ENCODE measurements around the gene EIF3J. TPM values are rescaled to one million over a fixed set of nuclear protein-coding genes. Genes with fewer than 3 reads are reported as not detected.
A peak's percentile ranks its signal among the peaks of the same experiment; 100 is the strongest.
"Not testable (repeated sequence)": the region's sequence is repeated elsewhere in the genome, so short reads cannot be mapped to it uniquely, and the experiment has no call there.

Gene EIF3J
- total RNA-seq, 5 donors from 2014 or later (not counting 1 experiment from before 2014, with no cell fraction given) = 58.2 to 68.3 (median 64.4) TPM

- not testable (repeated sequence) for H3K27me3 ChIP-seq (replicated peaks in 1 of 2; ENCODE audit: control insufficient read depth in 2 of 2, extremely low read depth in 1 of 2, insufficient read depth in 2 of 2, low read length in 1 of 2); H3K4me3 ChIP-seq (ENCODE audit: control insufficient read depth in 1 of 2, extremely low read depth in 1 of 2, low read length in 1 of 2); H3K9me3 Mint-ChIP-seq; H3K27me3 Mint-ChIP-seq; DNase-seq; H3K27ac ChIP-seq (ENCODE audit: low read length); H3K9me3 ChIP-seq
- Histone ChIP-seq H3K36me3 (ENCODE audit: control insufficient read depth in 2 of 2, extremely low read depth in 1 of 2, insufficient read depth in 1 of 2, low read length in 1 of 2) (peaks cover 13 to 90% of the 10 kb centered on the region in 2 donors), H3K4me1 (ENCODE audit: control insufficient read depth in 1 of 2, extremely low read depth in 1 of 2, insufficient read depth in 2 of 2, low read length in 2 of 2) (peaks cover 8 to 14% of the 10 kb centered on the region in 2 experiments)
- ChIA-PET POLR2A (interaction anchor here in 1 of 2 donors (0.6 kb wide), 1 partner anchor 1198 kb away, joined by 3 read pairs; no protein-coding TSS in a partner anchor), CTCF (interaction anchor here in 1 of 2 donors (0.7 to 1.0 kb wide), 2 partner anchors 13 to 228 kb away, joined by 3 read pairs; no protein-coding TSS in a partner anchor)
- H3K4me3 Mint-ChIP-seq = peak overlapping the region in 1 of 3 donors; percentile 5
- H3K36me3 Mint-ChIP-seq = peaks cover 53% of the 10 kb centered on the region
- H3K27ac Mint-ChIP-seq = peak overlapping the region; percentile 53 to 85
- peak; percentile 69 to 86 (median 80) for ATAC-seq (replicated peaks in 1 of 4)
- H3K4me1 Mint-ChIP-seq = peaks cover 24 to 34% (median 33%) of the 10 kb centered on the region in 3 donors
Measured at GRCh38 chr15:44560926-44561325, 24.0 kb downstream of the EIF3J start.

GRCh38 chr15:44565387-44566154 lies 28.6 kb downstream of the EIF3J start:
- Mint-ChIP-seq H3K9me3 (no peaks in the 10 kb centered on the region), H3K27me3 (no peaks in the 10 kb centered on the region), H3K27ac (peak overlapping the region in 1 of 2 donors; percentile 4), H3K4me3 (no peak overlapping the region), H3K36me3 (peaks cover 63% of the 10 kb centered on the region), H3K4me1 (peaks cover 12 to 13% (median 12%) of the 10 kb centered on the region in 3 donors)
- H3K4me1 ChIP-seq (ENCODE audit: control insufficient read depth in 1 of 2, extremely low read depth in 1 of 2, insufficient read depth in 2 of 2, low read length in 2 of 2) = peaks cover 2 to 6% of the 10 kb centered on the region in 2 experiments
- ChIA-PET POLR2A (interaction anchor here in 1 of 2 donors (0.6 kb wide), 1 partner anchor 38 kb away, joined by 4 read pairs; no protein-coding TSS in a partner anchor), CTCF (no interaction called here)
- DNase-seq = no peak
- H3K27ac ChIP-seq (ENCODE audit: low read length) = no peak overlapping the region
- no peak for ATAC-seq (replicated peaks in 1 of 4)
- H3K36me3 ChIP-seq (ENCODE audit: control insufficient read depth in 2 of 2, extremely low read depth in 1 of 2, insufficient read depth in 1 of 2, low read length in 1 of 2) = peaks cover 18 to 86% of the 10 kb centered on the region in 2 donors
- no peaks in the 10 kb centered on the region for H3K27me3 ChIP-seq (replicated peaks in 1 of 2; ENCODE audit: control insufficient read depth in 2 of 2, extremely low read depth in 1 of 2, insufficient read depth in 2 of 2, low read length in 1 of 2)
- 96% methylated on average over 7 of the region's 8 CpGs for WGBS (ENCODE audit: insufficient coverage)
- H3K9me3 ChIP-seq = no peaks in the 10 kb centered on the region
- H3K4me3 ChIP-seq (ENCODE audit: control insufficient read depth in 1 of 2, extremely low read depth in 1 of 2, low read length in 1 of 2) = no peak overlapping the region

DNA sequence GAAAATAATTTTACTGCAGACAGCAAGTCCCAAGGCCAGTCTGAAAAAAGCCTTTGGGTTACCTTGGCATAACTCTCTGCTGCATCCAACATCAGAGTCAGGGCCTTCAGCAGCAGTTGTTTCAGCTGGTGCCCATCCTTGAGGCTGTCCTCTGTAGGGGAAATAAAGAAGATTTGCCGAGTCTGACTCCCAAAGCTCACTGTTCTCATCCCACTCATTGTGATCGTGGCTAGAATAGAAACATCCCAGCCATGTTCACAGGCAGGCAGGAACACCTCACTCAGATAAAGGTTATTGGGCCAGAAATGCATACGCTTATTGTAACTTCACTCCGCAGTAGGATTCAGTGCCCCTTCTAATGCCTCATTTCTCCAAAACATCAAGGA lies 29.2 kb downstream of the EIF3J start:
- Histone ChIP-seq H3K4me1 (ENCODE audit: control insufficient read depth in 1 of 2, extremely low read depth in 1 of 2, insufficient read depth in 2 of 2, low read length in 2 of 2) (peaks cover 0 to 4% of the 10 kb centered on the region in 2 experiments), H3K27me3 (replicated peaks in 1 of 2; ENCODE audit: control insufficient read depth in 2 of 2, extremely low read depth in 1 of 2, insufficient read depth in 2 of 2, low read length in 1 of 2) (no peaks in the 10 kb centered on the region), H3K36me3 (ENCODE audit: control insufficient read depth in 2 of 2, extremely low read depth in 1 of 2, insufficient read depth in 1 of 2, low read length in 1 of 2) (peaks cover 18 to 86% of the 10 kb centered on the region in 2 donors), H3K9me3 (no peaks in the 10 kb centered on the region), H3K4me3 (ENCODE audit: control insufficient read depth in 1 of 2, extremely low read depth in 1 of 2, low read length in 1 of 2) (no peak overlapping the region), H3K27ac (ENCODE audit: low read length) (no peak overlapping the region)
- Mint-ChIP-seq H3K27me3 (no peaks in the 10 kb centered on the region), H3K9me3 (no peaks in the 10 kb centered on the region), H3K36me3 (peaks cover 57% of the 10 kb centered on the region), H3K4me1 (peaks cover 6 to 7% (median 6%) of the 10 kb centered on the region in 3 donors), H3K4me3 (no peak overlapping the region), H3K27ac (no peak overlapping the region)
- DNase-seq (no peak), ATAC-seq (replicated peaks in 1 of 4) (no peak)
- ChIA-PET POLR2A (interaction anchor here in 1 of 2 donors (0.6 kb wide), 1 partner anchor 38 kb away, joined by 4 read pairs; no protein-coding TSS in a partner anchor), CTCF (no interaction called here)
- WGBS (ENCODE audit: insufficient coverage) = 100% methylated on average over 1 of the region's 4 CpGs

DNA sequence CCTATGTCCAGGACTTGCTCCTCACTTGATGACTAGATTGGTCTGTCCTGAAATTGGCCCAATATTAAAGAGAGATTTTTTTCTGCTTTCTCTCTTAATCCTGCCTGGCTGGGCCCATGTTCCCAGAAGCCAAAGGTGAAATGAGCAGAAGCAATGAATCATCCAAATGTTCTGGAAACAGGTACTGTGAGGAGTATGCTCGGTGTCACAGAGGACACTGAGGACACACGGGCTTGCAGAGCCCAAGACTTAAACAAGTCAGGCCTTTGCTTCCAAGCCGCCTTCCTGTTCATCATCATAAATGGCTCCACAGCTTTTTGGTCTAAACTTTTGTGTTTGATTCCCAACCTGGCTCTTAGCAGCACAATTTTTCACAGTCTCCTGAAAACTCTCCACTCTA lies 31.4 kb downstream of the EIF3J start:
- Histone ChIP-seq H3K4me1 (ENCODE audit: control insufficient read depth in 1 of 2, extremely low read depth in 1 of 2, insufficient read depth in 2 of 2, low read length in 2 of 2) (no peaks in the 10 kb centered on the region), H3K9me3 (no peaks in the 10 kb centered on the region), H3K36me3 (ENCODE audit: control insufficient read depth in 2 of 2, extremely low read depth in 1 of 2, insufficient read depth in 1 of 2, low read length in 1 of 2) (peaks cover 18 to 79% of the 10 kb centered on the region in 2 donors), H3K27ac (ENCODE audit: low read length) (no peak overlapping the region), H3K4me3 (ENCODE audit: control insufficient read depth in 1 of 2, extremely low read depth in 1 of 2, low read length in 1 of 2) (no peak overlapping the region), H3K27me3 (replicated peaks in 1 of 2; ENCODE audit: control insufficient read depth in 2 of 2, extremely low read depth in 1 of 2, insufficient read depth in 2 of 2, low read length in 1 of 2) (no peaks in the 10 kb centered on the region)
- no peaks in the 10 kb centered on the region for H3K4me1 Mint-ChIP-seq
- POLR2A ChIA-PET = no interaction called here
- H3K9me3 Mint-ChIP-seq = no peaks in the 10 kb centered on the region
- WGBS (ENCODE audit: insufficient coverage) = 93% methylated on average over 3 of the region's 3 CpGs
- DNase-seq (no peak), ATAC-seq (replicated peaks in 1 of 4) (no peak)
- no peak overlapping the region for H3K27ac Mint-ChIP-seq
- CTCF ChIA-PET = interaction anchor here in 1 of 2 donors (0.6 to 0.7 kb wide), 2 partner anchors 10 to 138 kb away, joined by 3 read pairs; no protein-coding TSS in a partner anchor
- no peak overlapping the region for H3K4me3 Mint-ChIP-seq
- no peaks in the 10 kb centered on the region for H3K27me3 Mint-ChIP-seq
- peaks cover 54% of the 10 kb centered on the region for H3K36me3 Mint-ChIP-seq

DNA sequence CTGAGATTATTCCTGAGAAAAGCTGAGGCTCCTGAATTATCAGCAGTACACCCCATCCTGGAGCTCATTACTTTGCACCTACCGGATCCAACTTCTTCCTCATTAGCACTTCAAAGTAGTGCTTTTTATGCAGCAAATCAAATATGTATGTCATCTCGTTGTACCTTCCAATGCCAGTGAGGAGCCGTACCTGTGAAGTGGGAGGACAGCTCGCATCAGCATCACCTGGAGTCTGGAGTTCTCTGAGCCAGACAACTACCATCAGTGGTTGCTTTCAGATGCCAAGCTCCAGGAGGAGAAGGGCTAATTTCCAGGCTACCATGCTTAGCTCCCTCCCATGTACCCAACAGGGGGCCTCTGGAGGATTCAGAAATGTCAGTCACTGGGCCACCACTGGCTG lies 32.4 kb downstream of the EIF3J start:
- peaks cover 49% of the 10 kb centered on the region for H3K36me3 Mint-ChIP-seq
- ATAC-seq (replicated peaks in 1 of 4) (no peak), DNase-seq (no peak)
- POLR2A ChIA-PET = no interaction called here
- peaks cover 18 to 79% of the 10 kb centered on the region in 2 donors for H3K36me3 ChIP-seq (ENCODE audit: control insufficient read depth in 2 of 2, extremely low read depth in 1 of 2, insufficient read depth in 1 of 2, low read length in 1 of 2)
- H3K27ac Mint-ChIP-seq = no peak overlapping the region
- H3K4me3 ChIP-seq (ENCODE audit: control insufficient read depth in 1 of 2, extremely low read depth in 1 of 2, low read length in 1 of 2) = no peak overlapping the region
- H3K4me1 Mint-ChIP-seq = no peaks in the 10 kb centered on the region
- no peaks in the 10 kb centered on the region for H3K4me1 ChIP-seq (ENCODE audit: control insufficient read depth in 1 of 2, extremely low read depth in 1 of 2, insufficient read depth in 2 of 2, low read length in 2 of 2)
- H3K27me3 Mint-ChIP-seq = no peaks in the 10 kb centered on the region
- no peak overlapping the region for H3K27ac ChIP-seq (ENCODE audit: low read length)
- CTCF ChIA-PET = no interaction called here
- no peaks in the 10 kb centered on the region for H3K27me3 ChIP-seq (replicated peaks in 1 of 2; ENCODE audit: control insufficient read depth in 2 of 2, extremely low read depth in 1 of 2, insufficient read depth in 2 of 2, low read length in 1 of 2)
- H3K9me3 Mint-ChIP-seq = no peaks in the 10 kb centered on the region
- H3K4me3 Mint-ChIP-seq = no peak overlapping the region
- 97% methylated on average over 3 of the region's 4 CpGs for WGBS (ENCODE audit: insufficient coverage)
- H3K9me3 ChIP-seq = no peaks in the 10 kb centered on the region

DNA sequence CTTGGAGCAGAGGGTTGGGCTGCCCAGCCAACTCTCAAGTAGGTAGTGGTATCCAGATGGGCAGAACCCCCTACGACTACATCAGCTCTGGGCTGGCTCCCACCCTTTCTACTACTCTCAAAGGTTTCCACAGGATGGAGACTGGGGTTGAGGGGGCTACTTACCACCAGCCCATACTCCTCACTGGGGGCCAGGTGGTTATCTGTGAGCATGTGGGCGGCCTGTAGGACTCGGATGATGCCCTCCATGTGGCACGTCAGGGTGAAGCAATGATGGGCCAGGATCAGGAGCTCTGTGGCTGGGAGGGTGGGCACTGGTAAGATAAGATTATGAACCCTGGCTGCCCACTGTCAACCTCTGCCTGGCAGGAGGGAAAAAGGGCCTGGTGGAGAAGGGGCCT lies 33.4 kb downstream of the EIF3J start:
- Histone ChIP-seq H3K27ac (ENCODE audit: low read length) (no peak overlapping the region), H3K9me3 (no peaks in the 10 kb centered on the region), H3K27me3 (replicated peaks in 1 of 2; ENCODE audit: control insufficient read depth in 2 of 2, extremely low read depth in 1 of 2, insufficient read depth in 2 of 2, low read length in 1 of 2) (no peaks in the 10 kb centered on the region), H3K4me1 (ENCODE audit: control insufficient read depth in 1 of 2, extremely low read depth in 1 of 2, insufficient read depth in 2 of 2, low read length in 2 of 2) (no peaks in the 10 kb centered on the region), H3K36me3 (ENCODE audit: control insufficient read depth in 2 of 2, extremely low read depth in 1 of 2, insufficient read depth in 1 of 2, low read length in 1 of 2) (peaks cover 14 to 79% of the 10 kb centered on the region in 2 donors), H3K4me3 (ENCODE audit: control insufficient read depth in 1 of 2, extremely low read depth in 1 of 2, low read length in 1 of 2) (no peak overlapping the region)
- Mint-ChIP-seq H3K9me3 (no peaks in the 10 kb centered on the region), H3K4me3 (no peak overlapping the region), H3K36me3 (peaks cover 47% of the 10 kb centered on the region), H3K27ac (peak overlapping the region in 1 of 2 donors; percentile 11), H3K27me3 (no peaks in the 10 kb centered on the region), H3K4me1 (peaks cover 0 to 6% (median 4%) of the 10 kb centered on the region in 3 donors)
- 100% methylated on average over 3 of the region's 4 CpGs for WGBS (ENCODE audit: insufficient coverage)
- ATAC-seq (replicated peaks in 1 of 4) (no peak), DNase-seq (no peak)
- POLR2A ChIA-PET = no interaction called here
- CTCF ChIA-PET = no interaction called here
